Activated CD4-positive, alpha-beta T cell treated with anti-CD3 and anti-CD28 coated beads for 48 hours (primary cell): ENCODE results near the gene MAP2K1.
"Not testable (repeated sequence)": the region's sequence is repeated elsewhere in the genome, so short reads cannot be mapped to it uniquely, and the experiment has no call there.

Source experiments
- DNase-seq: peaks from one replicate; pipeline ENCODE4 v3.0.0-alpha.2; 2020

Gene MAP2K1

DNA sequence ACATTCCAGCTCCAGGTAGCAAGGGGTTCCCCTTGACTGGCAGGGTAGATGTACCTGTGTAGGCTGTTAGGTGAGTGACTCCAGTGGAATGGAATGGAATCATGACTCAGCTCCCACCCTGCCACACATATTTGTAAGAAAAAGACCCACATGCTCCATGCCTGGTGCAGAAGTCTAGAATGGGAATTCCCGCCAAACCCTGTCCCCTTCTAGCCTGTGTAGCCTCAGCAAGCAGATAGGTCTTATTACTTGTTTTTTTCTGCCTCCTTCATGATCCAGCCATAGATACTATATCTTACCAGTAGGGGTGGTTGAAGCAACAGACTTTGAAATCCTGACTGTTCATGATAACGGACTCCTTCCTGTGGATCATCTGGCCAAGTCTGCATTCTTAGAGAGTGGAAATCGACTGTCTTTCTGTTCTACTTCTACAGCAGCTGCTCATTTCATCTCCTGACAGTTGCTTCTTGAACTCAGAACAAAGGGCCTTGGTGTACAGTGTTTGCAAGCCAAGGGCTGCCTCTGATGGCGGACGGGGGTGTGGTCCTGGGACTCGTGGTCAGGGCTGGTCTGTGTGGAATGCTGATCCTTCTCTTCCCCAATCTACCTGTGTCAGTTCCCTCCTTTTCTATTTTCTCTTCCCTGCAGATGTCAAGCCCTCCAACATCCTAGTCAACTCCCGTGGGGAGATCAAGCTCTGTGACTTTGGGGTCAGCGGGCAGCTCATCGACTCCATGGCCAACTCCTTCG lies 94.6 kb downstream of the MAP2K1 start:
- no peak for DNase-seq

DNA sequence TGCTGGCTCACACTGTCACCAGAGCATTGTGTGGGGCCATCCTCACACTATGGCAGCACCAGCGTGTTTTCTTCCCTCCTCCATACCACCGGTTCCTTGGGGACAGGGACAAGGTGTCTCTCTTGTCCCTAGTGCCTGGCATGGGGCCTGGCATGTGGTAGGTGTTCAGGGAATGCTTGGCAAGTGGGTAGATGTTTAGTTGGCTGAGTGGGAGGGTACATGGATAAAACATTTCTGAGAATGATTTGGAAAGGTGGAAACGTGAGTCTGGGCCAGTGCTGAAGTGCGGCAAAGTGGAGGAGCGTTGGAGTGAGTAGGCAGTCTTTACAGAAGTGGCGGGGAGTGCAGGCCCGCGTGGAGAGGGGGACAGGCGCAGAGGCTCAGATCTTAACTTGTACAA lies 95.8 kb downstream of the MAP2K1 start:
- DNase-seq = no peak

DNA sequence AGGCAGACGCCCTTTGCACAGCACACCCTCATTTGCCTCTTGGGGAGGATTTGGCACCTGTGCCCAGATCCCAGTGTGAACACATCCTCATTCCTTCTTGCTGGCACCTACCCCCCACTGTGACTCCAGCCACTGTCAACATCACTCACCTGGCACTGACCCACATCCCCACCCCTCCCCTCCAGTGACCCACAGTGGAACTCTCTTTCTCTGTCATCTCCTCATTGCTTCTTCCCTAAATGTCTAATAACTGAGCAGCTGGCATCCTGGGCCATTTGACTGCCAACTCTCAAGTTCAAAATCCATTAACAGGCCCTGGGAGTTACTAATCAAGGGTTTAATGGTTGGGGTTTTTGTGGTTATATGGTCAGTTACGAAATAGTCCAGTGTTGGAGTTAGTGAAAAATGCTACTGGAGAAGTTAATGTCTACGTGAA lies 96.4 kb downstream of the MAP2K1 start:
- no peak for DNase-seq

DNA sequence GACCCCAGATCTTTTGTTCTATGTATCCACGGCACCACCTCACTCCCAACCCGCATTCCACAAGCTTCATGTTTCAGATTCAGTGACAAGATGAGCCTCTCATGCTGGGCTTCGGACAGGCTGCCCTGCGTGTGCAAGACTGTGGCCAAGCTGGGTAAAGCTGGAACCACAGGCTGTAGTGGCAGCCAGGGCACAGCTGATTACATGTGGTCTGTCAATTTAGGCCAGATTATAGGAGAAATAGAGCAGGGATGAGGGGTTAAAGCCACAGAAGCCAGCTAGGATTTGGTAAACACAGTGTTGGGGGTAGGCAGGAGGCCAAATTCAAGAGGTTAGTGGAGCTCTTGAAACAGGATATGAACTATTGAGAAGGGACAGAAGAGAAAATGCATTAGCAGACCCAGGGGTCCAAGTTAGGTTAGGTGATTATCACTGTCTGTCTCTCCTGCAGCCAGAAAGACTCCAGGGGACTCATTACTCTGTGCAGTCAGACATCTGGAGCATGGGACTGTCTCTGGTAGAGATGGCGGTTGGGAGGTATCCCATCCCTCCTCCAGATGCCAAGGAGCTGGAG lies 97.9 kb downstream of the MAP2K1 start:
- no peak for DNase-seq

DNA sequence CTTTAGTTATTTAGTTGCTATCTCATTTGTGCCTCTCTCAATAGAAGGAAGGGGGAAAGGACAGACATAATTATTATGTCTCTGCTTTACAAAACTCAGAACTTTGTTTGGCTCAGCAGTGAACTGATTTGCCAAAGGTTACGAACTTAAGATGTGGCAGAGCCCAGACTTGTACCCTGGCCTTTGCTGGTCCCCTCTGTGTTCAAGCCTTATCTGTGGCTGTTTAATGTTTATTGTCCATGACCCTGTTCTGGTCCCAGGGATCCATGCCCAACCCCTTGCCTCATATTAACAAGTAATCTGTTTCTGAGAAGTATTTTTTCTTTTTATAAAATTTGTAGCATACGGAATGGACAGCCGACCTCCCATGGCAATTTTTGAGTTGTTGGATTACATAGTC lies 100.2 kb downstream of the MAP2K1 start:
- DNase-seq = no peak

DNA sequence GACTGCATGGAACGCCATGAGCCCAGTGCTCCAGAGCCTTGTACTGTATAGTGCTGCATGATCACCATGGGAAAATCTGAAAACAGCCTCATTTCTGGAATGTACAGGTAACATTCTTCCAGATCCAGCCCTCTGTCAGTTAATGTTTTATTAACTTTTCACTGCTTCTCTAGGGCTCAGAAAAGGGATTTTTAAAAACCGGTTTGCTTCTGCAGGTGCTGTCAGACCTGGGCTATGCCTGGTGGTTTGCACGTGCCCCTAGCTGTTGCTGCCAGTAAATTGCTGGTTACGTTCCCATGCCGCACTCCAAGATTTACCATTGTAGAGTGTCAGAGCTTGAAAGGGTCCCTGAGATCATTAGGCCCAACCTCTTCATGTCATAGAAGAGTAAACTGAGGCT lies 101.8 kb downstream of the MAP2K1 start:
- DNase-seq = no peak

DNA sequence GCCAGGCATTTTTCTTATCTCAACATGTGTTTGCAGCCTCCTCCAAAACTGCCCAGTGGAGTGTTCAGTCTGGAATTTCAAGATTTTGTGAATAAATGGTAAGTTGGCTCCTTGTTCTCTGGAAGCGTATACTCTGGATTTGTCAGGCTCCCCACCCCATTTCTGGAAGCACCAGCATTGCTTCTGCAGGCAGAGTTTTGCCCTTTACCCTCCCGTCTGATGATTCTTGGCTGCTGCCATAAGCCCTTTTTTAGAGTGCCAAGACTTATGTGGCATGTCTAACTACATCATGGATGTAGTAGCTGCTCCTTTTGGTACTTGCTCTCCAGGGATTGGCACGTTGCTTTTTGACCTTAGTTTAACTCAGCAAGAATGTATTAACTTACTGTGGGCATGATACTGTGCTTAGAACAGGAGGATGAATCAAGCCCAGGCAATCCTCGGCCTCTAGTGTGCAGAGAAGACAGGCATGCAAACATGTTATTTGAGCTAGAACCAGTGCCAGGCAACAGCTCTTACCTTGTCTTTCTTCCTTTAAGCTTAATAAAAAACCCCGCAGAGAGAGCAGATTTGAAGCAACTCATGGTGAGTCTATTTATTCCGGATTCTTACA lies 102.6 kb downstream of the MAP2K1 start:
- no peak for DNase-seq

DNA sequence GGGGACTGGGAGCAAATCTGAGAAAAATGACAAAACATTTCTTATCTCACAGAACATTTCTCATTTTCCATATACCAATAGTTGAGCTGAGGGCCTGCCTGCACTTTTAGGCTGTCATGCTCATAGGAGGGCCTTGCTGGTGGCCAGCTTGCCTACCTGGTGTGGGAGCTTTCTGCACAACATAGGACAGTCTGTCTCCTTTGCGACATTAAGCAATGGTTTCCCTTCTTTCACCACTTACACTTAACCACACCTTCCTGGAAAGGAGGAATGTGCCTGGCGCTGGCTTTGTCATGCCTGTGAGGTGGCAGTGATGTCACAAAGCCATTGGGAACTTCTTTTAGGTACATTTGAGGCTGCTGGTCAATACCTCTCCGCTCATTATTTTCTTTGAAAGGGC lies 105.1 kb downstream of the MAP2K1 start:
- no peak for DNase-seq

DNA sequence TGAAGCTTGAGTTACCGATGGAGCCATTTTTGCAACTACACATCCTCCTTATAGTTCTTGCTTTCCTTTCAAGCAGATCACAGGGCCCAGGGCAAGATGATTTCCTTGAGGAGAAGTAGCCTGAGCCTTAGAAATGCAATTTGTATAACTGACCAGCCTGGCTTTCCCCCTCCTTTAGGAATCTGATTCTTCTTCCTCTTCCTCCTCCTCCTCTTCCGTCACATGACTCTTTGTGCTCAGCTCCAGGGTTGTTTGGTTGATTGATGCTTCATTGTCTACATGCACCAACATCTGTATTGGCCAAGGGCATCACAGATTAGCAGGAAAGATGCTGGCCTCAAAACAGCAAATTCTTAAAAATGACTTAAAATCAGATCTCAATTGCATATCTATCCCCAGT lies 107.5 kb downstream of the MAP2K1 start:
- DNase-seq = no peak

DNA sequence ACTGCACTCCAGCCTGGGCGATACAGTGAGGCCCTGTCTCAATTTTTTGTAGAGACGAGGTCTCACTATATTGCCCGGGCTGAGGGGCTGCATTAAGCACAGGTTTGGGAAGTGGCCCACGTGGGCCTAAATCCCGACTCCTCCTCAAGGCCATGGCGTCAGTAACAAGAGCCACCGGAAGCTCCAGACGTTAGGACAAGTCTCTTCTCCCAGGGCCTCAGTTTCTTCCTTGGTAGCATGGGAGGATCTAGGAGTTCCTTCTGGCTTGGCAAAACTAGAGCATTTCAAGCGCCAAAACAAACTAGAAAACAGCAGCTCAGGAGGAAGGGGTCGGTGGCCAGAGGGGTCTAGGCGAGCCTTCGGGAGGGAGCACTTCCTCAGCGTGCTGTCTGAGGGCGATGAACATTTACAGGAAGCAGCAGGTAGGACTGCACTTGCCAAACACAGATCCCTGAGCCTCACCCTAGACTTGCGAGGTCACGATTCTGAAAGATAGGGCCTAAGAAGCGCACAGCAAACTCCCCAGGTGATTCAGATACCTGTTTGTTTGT lies 110.3 kb downstream of the MAP2K1 start:
- no peak for DNase-seq

DNA sequence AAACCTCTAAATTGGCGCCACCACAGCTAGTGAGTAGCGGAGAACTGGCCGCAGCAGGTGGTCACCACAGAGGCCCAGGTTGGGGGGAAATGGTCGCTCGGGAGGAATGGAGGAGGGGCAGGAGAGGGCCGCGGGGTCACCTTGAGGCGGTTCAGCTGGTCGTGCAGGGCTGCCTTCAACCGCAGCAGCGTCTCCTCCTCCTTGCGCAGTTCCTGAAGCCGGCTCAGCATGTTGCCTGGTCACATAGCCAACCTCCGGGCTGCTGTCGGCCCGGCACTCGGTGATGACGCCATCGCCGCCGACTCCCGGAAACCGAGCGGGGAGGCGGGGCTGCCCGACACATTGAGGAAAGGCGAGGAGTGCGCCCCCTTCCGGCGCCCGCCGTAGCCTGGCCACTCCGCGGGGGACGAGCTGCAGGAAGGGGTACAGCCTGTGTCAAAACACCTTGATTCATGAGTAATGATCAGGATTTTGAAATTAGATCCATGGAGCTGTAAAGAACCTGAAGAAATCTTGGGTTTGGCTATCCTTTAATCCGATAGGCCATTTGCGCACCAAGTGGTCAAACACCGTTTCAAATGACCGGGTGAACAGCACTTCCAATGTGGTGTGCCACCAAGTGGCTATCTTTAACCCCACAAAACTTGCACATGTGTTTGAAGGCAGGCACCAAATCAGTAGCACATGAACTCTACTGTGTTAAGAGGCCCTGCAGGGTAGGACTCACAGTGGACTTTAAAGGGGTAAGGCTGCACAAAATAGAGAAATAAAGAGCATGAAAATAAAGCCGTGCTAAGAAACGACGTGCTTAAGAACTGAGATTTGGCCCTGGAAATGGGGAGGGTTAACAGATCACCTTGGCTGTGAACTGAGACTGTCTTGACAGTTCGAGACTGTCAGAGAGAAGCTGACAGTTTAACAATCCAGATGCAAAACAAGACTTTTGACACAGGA lies 111.1 kb downstream of the MAP2K1 start, which contains the start of gene SNAPC5:
SNAPC5 (minus strand) TSS at position 261 of the 954 bp plus-strand sequence; CDS start at position 230, 31 bp downstream.
- DNase-seq = peak; percentile 99

DNA sequence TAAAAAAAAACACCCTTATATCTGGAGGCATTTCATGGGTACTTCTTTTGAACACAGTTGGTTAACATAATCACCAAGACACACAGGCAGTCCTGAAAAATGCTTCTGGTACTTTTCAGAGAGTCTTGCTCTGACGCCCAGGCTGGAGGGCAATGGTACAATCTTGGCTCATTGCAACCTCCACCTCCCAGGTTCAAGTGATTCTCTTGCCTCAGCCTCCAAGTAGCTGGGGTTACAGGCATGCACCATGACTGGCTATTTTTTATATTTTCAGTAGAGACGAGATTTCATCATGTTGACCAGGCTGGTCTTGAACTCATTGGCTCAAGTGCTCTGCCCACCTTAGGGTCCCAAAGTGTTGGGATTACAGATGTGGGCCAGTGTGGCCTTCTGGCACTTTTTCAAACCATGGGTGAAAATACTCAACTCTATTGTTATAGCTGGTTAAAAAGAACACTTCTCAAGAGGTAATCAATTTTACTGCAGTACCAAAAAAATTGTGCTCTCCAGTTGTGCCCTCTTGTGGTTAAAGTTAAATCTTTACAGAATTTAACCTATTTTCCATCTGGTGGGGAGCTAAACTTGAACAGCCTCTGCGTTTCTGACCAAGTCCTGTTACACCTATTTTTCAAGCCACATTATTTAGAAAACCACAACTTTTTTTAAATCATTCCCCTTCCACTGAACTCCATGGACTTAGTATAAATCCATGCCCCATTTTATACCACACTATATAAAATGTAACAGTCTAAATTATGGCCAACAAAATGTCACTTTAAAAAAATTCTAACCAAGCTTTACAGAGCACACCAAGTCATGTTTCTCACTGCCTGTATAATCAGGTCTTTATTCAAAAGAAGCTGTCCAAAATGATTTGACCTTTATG lies 112.0 kb downstream of the MAP2K1 start:
- no peak for DNase-seq

DNA sequence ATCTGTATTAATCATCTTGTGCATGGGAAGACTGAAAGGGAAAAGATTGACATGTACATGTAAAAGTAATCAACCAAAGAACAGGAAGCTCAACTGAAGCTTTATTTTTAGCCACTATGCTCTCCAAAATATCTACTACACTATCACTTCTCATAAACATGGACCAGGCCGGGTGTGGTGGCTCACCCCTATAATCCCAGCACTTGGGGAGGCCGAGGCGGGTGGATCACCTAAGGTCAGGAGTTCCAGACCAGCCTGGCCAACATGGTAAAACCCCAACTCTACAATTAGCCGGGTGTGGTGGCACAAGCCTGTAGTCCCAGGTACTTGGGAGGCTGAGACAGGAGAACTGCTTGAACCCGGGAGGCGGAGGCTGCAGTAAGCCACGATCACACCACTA lies 113.6 kb downstream of the MAP2K1 start:
- DNase-seq = not testable (repeated sequence)

DNA sequence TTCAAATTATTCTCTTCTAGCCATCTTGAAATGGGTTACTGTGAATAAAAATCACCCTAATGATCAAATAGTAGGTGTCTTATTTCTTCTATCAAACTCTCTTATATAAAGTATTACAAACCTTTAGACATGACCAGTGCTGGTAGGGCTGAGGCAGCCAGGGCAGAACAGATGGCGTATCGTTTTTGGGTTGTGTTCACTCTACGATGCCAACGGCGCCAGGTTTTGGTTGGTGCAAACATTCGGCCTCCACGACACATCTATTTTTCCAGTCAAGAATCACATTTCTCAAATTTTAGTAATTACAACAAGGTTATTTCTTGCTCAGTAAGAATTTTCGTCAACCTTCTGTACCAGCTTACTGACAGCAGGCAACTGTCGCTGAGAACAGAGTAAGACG lies 115.8 kb downstream of the MAP2K1 start:
- DNase-seq = no peak

DNA sequence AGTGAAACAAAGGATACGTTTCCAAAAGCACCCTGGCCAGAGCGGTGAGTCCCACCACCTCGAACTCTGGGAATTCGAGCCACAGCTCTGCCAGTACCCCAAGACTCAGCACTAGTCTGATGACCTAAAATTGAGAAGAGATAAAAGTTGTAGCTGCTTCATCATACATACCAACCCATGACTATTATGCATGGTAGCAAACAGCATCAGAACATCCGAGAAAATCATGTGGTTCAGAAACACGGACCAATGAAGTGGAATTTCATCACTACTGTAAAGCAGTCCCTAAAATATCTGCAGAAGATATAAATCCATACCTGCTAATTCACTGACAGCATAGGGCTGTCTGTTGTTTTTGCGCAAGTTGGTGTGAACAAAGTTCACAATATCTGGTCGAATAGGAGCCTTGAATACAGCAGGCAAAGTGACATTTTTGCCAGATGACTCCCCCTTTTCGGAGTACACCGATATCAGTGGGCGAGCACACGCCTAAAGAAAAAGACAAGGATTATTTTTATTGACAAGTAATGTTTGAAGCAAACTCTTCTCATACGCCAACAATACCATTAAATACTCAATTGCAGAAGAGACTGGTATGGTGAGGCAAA lies 116.4 kb downstream of the MAP2K1 start:
- not testable (repeated sequence) for DNase-seq

DNA sequence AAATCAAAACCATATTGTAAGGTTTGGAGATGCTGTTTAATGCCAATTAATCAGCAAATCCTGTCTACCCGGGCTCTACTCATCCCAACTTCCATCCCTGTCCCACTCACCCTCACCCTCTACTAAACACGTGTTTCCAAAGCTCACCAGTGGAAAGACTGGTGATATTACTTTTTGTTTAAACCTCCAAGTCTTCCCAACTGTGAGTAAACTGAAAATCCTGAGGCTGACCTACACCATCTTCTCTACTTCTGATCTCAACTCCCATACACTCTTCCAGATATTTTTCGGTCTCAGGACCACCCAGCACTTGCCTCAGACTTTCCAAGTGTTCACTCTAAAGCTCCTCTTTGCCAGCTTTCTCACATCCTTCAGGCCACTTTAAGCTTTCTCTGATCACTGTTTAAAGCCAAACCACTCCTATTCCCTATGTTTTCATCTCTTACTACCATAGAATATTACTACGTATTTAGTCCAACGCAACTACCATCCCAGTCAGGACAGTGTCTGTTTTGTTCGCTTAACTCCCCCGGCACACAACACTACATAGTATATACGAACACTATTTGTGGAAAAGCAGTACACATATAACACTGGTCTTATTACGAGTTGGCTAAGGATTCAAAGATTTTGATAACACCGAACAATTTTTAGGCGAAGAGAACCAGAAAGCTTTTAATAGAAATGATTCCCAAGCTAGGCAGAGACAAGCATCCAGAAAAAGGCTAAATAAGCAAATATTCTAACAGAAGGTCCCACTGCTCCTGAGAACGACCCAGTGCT lies 117.3 kb downstream of the MAP2K1 start:
- no peak for DNase-seq

DNA sequence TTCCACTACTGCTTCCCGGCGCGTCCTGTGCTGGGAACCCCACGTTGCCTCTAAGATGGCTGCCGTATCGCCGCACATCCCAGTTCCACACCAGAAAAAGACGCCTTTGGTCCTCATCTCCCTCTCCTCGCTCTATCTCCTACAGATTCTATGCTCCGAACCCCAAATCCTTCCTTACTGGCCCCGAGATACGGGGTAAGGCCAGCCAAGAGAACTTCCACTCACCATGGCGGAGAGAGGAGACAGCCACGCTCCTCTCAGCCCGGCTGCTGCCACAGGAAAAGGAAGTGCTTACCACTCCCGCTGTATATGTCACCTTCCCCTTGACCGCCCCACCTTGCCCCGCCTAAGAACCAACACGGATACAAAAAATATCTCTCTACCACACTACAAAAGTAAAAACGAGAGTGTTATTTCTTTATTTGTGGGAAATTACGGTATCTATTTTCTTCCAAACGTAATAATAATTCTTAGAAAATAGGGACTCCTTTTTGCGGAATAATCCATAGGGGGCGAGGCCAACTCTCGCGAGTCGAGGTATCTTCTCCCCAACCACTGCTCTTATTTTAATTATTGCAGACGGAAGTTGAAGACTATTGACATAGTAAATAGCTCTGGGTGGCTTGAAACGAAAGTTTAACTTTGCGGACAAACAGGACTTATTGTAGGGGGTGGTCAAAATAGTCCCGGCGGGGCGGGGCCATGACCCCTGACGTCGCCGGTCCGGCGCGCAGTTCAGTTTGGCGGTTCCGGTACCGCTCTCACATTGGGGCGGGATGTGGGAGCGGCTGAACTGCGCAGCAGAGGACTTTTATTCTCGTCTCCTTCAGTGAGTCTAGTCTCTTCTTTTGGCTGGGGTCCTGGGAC lies 118.1 kb downstream of the MAP2K1 start, which contains the start of the genes RPL4 and ZWILCH:
RPL4 (minus strand) TSS at position 293 of the 867 bp plus-strand sequence; CDS start at position 228, 65 bp downstream.
ZWILCH (plus strand) TSS at position 764 of the 867 bp plus-strand sequence; CDS start at position 777, 13 bp downstream.
- DNase-seq = peak; percentile 85

DNA sequence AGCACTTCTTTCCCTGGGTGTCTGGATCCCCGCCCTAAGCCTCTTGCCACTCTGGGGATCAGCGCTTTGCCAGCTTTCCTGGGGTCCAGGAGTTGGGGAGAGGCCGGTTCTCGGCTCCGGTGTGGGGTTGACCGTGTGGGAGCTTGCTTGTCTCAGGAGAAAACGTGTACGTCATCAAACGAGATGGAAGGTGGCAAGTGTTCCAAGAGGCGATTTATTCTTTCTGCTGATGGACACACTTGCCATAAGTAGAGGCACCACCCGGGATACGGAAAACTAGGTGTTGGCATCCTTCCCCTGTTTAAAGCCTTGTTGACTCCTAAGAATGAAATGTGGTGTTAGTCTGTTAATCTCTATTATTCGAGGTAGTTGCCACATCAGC lies 118.7 kb downstream of the MAP2K1 start:
- DNase-seq = no peak

DNA sequence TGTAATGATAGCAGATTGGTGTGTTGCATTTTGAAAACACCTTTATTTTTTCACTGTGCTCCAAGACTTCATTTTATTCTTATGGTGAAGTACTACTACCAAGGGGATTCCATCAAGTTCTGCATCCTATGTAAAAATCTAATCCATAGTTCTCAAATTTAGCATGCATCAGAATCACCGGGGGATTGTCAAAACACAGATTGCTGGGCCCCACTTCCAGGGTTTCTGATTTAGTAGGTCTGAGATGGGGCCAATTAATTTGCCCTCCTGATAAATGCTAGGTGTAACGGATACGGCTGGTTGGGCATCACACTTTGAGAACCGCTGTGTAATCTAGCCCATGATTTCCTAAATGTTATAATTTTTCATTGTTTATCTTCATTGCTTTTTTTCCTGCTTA lies 119.1 kb downstream of the MAP2K1 start:
- no peak for DNase-seq
